ENCODE results near the gene RBM6.

DNA sequence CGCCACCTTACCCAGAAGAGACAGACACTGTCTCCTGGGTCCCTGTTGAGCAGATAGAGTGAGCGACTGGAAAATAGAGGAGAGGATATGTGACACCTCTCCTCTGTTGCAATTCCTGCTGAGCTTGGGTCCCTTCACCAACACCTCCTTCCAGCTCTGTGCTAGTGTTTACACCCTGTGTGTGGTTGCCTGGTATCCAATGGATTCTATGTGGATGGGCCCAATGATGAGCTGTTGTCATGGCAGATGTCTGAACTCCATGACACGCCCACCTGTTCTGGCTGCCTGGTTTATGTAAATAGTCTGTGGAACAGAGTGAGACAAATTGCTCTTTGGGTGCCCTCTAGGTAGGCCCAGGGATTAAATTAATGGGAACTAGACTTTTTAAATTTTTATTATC is 172.5 kb downstream of the RBM6 start:
- TF ChIP-seq POLR2A (IDR thresholded peaks at IDR 0.05; ENCODE audit: low read length), result no peak
- TF ChIP-seq GATA1 (IDR thresholded peaks at IDR 0.05; ENCODE audit: low read depth, low read length), result no peak
